ENCODE data around the gene HNRNPU. TPM values are rescaled to one million over a fixed set of nuclear protein-coding genes. Genes with fewer than 3 reads are reported as not detected.

Gene HNRNPU
- total RNA-seq, 1 experiment from 2014 or later = 536 TPM

GRCh38 chr1:244862699-244863490 lies 1.4 kb downstream of the HNRNPU start (continued):
- no peak for TF ChIP-seq PREB (CRISPR knock-in tag; IDR thresholded peaks at IDR 0.05; ENCODE audit: borderline replicate concordance)
- no peak for TF ChIP-seq NR2C2 (CRISPR knock-in tag; IDR thresholded peaks at IDR 0.05)
- no peak for TF ChIP-seq GTF2I (CRISPR knock-in tag; conservative IDR thresholded peaks at IDR 0.05)
- TF ChIP-seq FOXK1 (CRISPR knock-in tag; IDR thresholded peaks at IDR 0.05) = no peak
- no peak for TF ChIP-seq ZNF219 (CRISPR knock-in tag; IDR thresholded peaks at IDR 0.05; ENCODE audit: borderline replicate concordance)
- no peak for TF ChIP-seq ETV6 (CRISPR knock-in tag; IDR thresholded peaks at IDR 0.05)
- no peak for TF ChIP-seq E2F1 (CRISPR knock-in tag; IDR thresholded peaks at IDR 0.05)
- no peak for TF ChIP-seq AR (CRISPR knock-in tag; IDR thresholded peaks at IDR 0.05)
- TF ChIP-seq ZNF532 (CRISPR knock-in tag; IDR thresholded peaks at IDR 0.05; ENCODE audit: borderline replicate concordance) = no peak
- TF ChIP-seq ZNF416 (CRISPR knock-in tag; IDR thresholded peaks at IDR 0.05) = no peak
- TF ChIP-seq E2F4 (CRISPR knock-in tag; IDR thresholded peaks at IDR 0.05; ENCODE audit: borderline replicate concordance, low read depth) = no peak
- no peak for TF ChIP-seq ZNF138 (CRISPR knock-in tag; conservative IDR thresholded peaks at IDR 0.05)
- no peak for TF ChIP-seq NFE2L1 (CRISPR knock-in tag; IDR thresholded peaks at IDR 0.05)
- peak; percentile 72 for TF ChIP-seq GABPB1 (CRISPR knock-in tag; IDR thresholded peaks at IDR 0.05)
- no peak for TF ChIP-seq ZNF263 (CRISPR knock-in tag; IDR thresholded peaks at IDR 0.05; ENCODE audit: low read depth)
- no peak for TF ChIP-seq ZNF396 (CRISPR knock-in tag; IDR thresholded peaks at IDR 0.05; ENCODE audit: borderline replicate concordance)
- no peak for TF ChIP-seq CDX4 (CRISPR knock-in tag; IDR thresholded peaks at IDR 0.05; ENCODE audit: borderline replicate concordance)
- TF ChIP-seq OVOL2 (CRISPR knock-in tag; IDR thresholded peaks at IDR 0.05; ENCODE audit: borderline replicate concordance) = no peak
- TF ChIP-seq JAZF1 (CRISPR knock-in tag; IDR thresholded peaks at IDR 0.05) = no peak
- no peak for TF ChIP-seq FOXJ3 (CRISPR knock-in tag; IDR thresholded peaks at IDR 0.05; ENCODE audit: borderline replicate concordance)
- TF ChIP-seq TEAD4 (CRISPR knock-in tag; IDR thresholded peaks at IDR 0.05) = no peak
- no peak for TF ChIP-seq ZSCAN18 (CRISPR knock-in tag; IDR thresholded peaks at IDR 0.05)
- TF ChIP-seq SOX15 (CRISPR knock-in tag; IDR thresholded peaks at IDR 0.05) = no peak

All from WTC11 (cell line).